IgD-negative memory B cell (primary cell): ENCODE measurements around the gene EEF1E1. TPM values are rescaled to one million over a fixed set of nuclear protein-coding genes. Genes with fewer than 3 reads are reported as not detected.

Source experiments
- H3K27ac Mint-ChIP-seq, 3 donors: one replicate each; pipeline ENCODE4 v1.8.0; 2020 to 2022; ENCODE audit warnings: mild to moderate bottlenecking in 3 of 3, mixed read lengths in 3 of 3, moderate library complexity in 1 of 3
- H3K27me3 Mint-ChIP-seq: one replicate; pipeline ENCODE4 v1.8.0; 2021; ENCODE audit warnings: mixed read lengths
- H3K36me3 Mint-ChIP-seq: one replicate; pipeline ENCODE4 v1.8.0; 2020; ENCODE audit warnings: mild to moderate bottlenecking, mixed read lengths
- H3K4me1 Mint-ChIP-seq, 3 donors: one replicate each; pipeline ENCODE4 v1.8.0; 2020 to 2022; ENCODE audit warnings: mixed read lengths in 3 of 3, mild to moderate bottlenecking in 1 of 3
- H3K4me3 Mint-ChIP-seq, 4 donors: one replicate each; pipeline ENCODE4 v1.8.0; 2020 to 2022; ENCODE audit warnings: mild to moderate bottlenecking in 4 of 4, mixed read lengths in 4 of 4, moderate library complexity in 3 of 4
- H3K9me3 Mint-ChIP-seq, 3 donors: one replicate each; pipeline ENCODE4 v1.8.0; 2020 to 2021; ENCODE audit warnings: mixed read lengths in 3 of 3, mild to moderate bottlenecking in 1 of 3
- polyA plus RNA-seq: library from polyadenylated mRNA; unstranded; fragments of 300-500 nt; fragmentation: Illumina TruSeq; gene quantifications from one replicate; pipeline ENCODE4 v1.2.3, GENCODE V29; 2021

The EEF1E1 gene
- polyA plus RNA-seq, 1 donor from 2014 or later, result 54.9 TPM

DNA sequence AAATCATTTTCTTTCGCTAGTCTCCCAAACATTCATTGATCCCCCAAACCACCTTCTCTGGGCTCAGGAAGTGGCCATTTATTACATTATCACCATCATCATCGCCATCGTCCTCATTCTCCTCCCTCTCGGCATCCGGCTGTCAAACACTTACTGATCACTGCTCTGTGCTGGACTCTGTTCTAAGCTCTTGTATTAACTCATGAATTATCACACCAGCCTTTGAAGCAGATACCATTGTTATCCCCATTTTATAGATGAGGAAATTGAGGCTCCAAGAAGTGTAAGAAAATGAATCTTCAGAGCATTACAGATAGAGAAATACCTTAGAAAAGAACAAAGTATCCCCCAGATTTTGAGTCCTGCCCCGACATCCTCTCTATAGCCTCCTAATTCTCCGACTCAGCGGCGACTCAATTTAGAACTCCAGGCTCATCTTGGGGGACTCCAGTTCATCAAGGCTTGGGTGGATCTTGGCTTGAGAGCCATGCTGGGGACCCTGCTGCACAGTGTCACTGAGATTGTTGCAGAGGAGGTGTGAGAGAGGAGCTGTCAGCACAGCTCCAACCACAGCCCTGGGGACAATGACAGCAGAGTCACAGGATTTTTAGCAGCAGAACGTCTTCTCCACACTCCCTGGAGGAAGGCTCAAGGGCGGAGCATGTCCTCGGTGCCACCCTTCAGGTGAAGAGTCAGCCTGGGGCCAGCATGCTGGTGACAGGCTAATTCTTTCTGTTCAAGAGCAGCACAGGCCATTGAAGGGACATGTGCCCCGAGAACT lies 6.6 kb upstream of the EEF1E1 start:
- Mint-ChIP-seq H3K27ac (peak overlapping the region in 1 of 3 donors; percentile 16), H3K4me1 (peaks cover 0 to 2% (median 1%) of the 10 kb centered on the region in 3 donors), H3K4me3 (peak overlapping the region in 1 of 4 donors; percentile 56), H3K36me3 (peaks cover 2% of the 10 kb centered on the region), H3K9me3 (peaks cover 0 to 2% (median 0%) of the 10 kb centered on the region in 3 donors), H3K27me3 (peaks cover 16% of the 10 kb centered on the region)

DNA sequence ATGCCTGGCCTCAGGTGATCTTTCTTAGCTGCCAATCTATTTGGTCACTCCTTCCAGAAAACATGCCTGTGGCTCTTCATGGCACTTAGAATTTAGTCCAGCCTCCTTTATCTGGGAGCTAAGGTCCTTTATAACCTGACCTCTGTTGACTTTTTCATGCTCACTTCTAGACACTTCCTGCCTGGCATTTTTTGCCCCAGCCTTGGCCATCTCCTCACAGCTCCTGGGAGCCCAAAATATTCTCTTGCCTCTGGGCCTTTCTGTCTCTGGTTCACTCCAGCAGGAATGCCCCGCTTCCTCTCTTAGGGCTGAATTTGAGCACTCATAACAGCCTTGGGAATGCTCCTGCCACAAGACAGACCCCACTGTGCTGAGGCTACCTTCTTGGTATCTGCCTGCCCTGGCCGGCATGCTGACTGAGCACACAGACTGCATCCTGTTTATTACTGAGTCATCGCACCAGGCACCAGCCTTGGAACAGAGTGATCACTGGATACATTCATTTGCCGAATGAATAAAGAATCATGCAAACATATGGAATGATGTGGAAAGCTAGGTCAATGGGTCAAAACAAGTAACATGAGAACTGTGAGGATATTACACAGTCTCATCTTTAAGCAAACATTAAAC lies 5.8 kb upstream of the EEF1E1 start:
- H3K9me3 Mint-ChIP-seq, result peaks cover 0 to 2% (median 0%) of the 10 kb centered on the region in 3 donors
- H3K27me3 Mint-ChIP-seq, result peaks cover 16% of the 10 kb centered on the region
- peaks cover 0 to 2% (median 1%) of the 10 kb centered on the region in 3 donors for H3K4me1 Mint-ChIP-seq
- no peak overlapping the region for H3K4me3 Mint-ChIP-seq
- H3K36me3 Mint-ChIP-seq, result peaks cover 2% of the 10 kb centered on the region
- H3K27ac Mint-ChIP-seq, result no peak overlapping the region

DNA sequence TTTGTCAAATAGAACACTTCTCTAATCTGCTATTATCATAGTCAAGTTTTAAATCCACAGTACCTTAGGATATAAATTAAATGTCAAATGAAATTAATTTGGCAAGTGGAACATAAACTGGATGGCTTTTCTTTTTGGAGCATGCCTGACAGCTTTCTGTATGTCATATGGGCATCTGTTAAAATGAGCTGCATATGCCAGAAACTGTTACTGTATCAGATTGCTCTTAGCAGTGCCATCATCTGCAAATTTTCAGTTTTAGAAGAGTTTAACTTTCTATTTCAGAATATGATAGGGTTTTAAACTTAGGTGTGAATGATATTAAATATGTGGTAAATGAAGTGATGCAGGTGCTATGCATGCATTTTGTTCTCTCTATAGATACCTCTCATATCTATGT lies 3.4 kb upstream of the EEF1E1 start:
- peaks cover 2% of the 10 kb centered on the region for H3K36me3 Mint-ChIP-seq
- H3K9me3 Mint-ChIP-seq, result peaks cover 0 to 2% (median 0%) of the 10 kb centered on the region in 3 donors
- no peak overlapping the region for H3K4me3 Mint-ChIP-seq
- peaks cover 10 to 16% (median 12%) of the 10 kb centered on the region in 3 donors for H3K4me1 Mint-ChIP-seq
- no peak overlapping the region for H3K27ac Mint-ChIP-seq
- peaks cover 16% of the 10 kb centered on the region for H3K27me3 Mint-ChIP-seq

DNA sequence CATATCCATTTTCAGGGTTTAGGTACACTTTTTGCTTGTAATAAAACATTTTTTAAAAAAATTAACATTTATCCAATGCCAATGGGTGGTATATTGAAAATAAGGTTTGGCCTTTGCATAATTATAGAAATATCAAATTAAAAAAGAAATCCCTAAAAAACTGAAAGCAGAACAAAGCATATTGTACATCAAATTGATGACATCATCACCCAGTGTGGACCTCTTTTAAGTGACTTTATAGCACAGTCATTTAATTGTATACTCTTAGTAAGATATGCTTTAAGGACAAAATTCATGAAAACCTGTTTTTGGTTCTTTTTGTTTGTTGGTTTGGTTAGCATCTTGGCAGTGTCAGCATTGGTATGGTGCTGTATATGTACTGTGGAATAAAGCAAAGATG lies 1.4 kb upstream of the EEF1E1 start:
- H3K4me3 Mint-ChIP-seq, result peak overlapping the region in 1 of 4 donors; percentile 36
- peaks cover 11% of the 10 kb centered on the region for H3K27me3 Mint-ChIP-seq
- peaks cover 0 to 2% (median 0%) of the 10 kb centered on the region in 3 donors for H3K9me3 Mint-ChIP-seq
- H3K36me3 Mint-ChIP-seq, result peaks cover 2% of the 10 kb centered on the region
- H3K27ac Mint-ChIP-seq, result no peak overlapping the region
- H3K4me1 Mint-ChIP-seq, result peaks cover 21 to 23% (median 21%) of the 10 kb centered on the region in 3 donors

DNA sequence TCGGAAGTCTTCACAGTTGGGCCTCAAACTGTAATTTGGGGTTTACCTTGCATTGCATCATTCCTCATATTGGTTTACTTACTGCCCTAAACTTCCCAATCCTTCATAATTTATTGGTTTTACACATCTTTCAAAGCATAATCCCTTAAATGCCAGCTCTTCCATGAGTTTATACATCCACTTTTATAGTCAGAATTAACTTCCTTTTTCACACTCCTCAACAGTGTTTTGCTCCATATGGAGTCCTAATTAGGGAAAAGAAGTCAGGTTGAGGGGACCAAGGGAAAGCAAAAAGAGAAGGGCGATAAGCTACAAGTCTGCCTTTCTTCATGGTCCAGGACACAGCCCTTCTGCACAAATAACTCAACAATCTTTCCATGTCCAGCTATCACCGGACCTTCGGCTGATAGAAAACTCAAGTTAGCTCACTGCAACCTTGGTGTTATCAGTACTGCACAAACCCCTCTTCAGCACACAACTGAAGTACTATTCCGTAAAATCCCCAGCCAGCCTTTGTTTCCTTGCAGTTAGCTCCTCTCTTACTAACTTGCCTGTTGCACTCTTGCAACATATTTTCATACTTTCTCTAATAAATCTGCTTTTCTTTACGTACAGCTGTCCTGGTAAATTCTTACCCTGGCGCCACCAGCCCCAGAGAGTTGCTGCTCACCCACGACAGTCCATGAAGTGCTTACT lies 2.0 kb downstream of the EEF1E1 start:
- Mint-ChIP-seq H3K4me1 (peaks cover 20 to 26% (median 23%) of the 10 kb centered on the region in 3 donors), H3K4me3 (peak overlapping the region in 2 of 4 donors; percentile 12 to 33), H3K27me3 (peaks cover 2% of the 10 kb centered on the region), H3K27ac (no peak overlapping the region), H3K9me3 (no peaks in the 10 kb centered on the region), H3K36me3 (peaks cover 5% of the 10 kb centered on the region)

DNA sequence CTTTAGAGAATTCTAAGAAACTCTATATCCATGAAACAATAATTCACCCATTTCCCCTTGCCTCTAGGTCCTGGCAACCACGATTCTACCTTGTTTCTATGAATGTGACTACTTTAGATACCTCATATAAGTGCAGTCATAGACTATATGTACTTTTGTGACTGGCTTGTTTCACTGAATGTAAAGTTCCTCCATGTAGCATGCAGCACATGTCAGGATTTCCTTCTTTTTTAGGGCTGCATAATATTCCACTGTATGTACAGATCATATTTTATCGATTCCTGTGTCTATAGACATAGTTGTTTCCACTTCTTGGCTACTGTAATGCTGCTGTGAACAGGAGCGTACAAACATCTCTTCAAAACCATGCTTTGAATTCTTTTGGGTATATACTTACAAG lies 11.7 kb downstream of the EEF1E1 start:
- no peaks in the 10 kb centered on the region for H3K27me3 Mint-ChIP-seq
- H3K36me3 Mint-ChIP-seq, result peaks cover 36% of the 10 kb centered on the region
- peaks cover 0 to 5% (median 3%) of the 10 kb centered on the region in 3 donors for H3K4me1 Mint-ChIP-seq
- H3K4me3 Mint-ChIP-seq, result no peak overlapping the region
- peaks cover 0 to 6% (median 3%) of the 10 kb centered on the region in 3 donors for H3K9me3 Mint-ChIP-seq
- no peak overlapping the region for H3K27ac Mint-ChIP-seq

DNA sequence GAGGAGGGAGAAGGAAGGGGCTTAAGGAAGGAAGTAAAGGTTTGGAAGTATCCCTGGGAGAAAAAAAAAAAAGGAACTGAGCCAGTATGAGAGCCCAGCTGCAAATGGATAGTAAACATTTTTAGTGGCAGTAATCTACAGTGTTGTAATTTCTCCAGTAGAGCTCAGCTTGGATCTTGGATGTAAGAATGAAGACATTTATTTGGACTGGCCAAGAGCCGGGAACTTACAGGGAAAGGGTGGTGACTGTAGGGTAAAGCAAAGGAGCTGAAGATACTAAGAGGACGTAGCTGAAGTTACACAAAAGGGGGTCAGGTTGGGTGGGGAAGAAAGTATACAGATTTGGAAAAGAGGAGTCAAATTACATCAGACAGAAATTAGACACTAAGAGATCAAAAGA lies 13.5 kb downstream of the EEF1E1 start:
- no peak overlapping the region for H3K27ac Mint-ChIP-seq
- peaks cover 0 to 5% (median 3%) of the 10 kb centered on the region in 3 donors for H3K4me1 Mint-ChIP-seq
- H3K4me3 Mint-ChIP-seq, result no peak overlapping the region
- H3K27me3 Mint-ChIP-seq, result no peaks in the 10 kb centered on the region
- H3K36me3 Mint-ChIP-seq, result peaks cover 28% of the 10 kb centered on the region
- peaks cover 0 to 6% (median 3%) of the 10 kb centered on the region in 3 donors for H3K9me3 Mint-ChIP-seq

DNA sequence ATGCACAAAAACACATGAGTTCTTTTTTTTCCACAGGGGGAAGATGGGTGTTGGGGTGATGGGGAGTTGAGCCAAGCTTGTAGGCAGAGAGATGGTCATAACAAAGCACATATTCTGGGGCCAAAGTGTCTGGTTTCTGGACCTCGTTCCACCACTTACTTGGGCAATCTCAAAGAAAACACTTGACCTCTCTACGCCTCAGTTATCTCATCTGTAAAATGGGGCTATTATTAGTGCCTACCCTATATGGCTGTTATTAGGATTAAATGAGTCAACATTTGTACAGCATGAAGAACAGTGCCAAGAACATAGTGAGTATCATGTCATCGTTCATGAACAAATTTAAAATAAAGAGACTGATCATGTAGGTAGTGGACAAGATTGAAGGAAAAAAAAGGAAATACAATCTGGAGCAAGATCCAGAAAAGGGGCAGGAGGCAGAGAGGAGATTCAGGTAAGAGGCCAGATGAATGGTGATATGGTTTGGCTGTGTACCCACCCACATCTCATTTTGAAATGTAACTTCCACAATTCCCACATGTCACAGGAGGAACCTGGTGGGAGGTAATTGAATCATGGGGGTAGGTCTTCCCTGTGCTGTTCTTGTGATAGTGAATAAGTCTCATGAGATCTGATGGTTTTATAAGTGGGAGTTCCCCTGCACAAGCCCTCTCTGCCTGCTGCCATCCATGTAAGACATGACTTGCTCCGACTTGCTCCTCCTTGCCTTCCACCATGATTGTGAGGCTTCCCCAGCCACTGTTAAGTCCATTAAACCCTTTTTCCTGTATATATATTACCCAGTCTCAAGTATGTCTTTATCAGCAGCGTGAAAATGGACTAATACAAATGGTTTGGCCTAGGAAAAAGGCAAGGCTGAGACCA lies 14.2 kb downstream of the EEF1E1 start:
- H3K9me3 Mint-ChIP-seq, result peaks cover 0 to 6% (median 3%) of the 10 kb centered on the region in 3 donors
- H3K4me1 Mint-ChIP-seq, result peaks cover 0 to 5% (median 3%) of the 10 kb centered on the region in 3 donors
- H3K4me3 Mint-ChIP-seq, result no peak overlapping the region
- H3K36me3 Mint-ChIP-seq, result peaks cover 28% of the 10 kb centered on the region
- no peaks in the 10 kb centered on the region for H3K27me3 Mint-ChIP-seq
- no peak overlapping the region for H3K27ac Mint-ChIP-seq

DNA sequence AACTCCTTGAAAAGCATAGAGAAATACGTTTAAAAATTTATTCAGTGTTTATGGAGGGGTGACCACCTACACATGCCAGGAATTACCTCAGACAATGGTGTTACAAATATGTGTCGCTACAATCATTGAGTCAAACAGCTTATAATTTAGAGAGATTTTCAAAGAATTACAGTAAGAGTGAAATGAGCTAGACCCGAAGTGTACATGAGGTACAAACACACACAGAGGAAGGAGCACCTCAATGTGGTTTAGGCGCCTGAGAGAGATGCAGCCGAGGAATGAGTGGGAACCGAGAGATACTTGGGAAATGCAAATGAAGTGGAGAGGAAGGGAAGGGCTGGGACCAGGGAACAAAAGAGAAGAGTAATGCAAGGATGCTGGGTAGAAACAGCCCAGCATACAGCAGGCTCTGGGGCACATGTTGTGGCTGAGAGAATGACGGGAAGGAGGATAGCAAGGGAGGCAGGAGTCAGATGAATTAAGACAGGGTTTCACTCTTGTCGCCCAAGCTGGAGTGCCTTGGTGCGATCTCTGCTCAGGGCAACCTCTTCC lies 15.5 kb downstream of the EEF1E1 start:
- Mint-ChIP-seq H3K4me1 (peaks cover 0 to 5% (median 0%) of the 10 kb centered on the region in 3 donors), H3K27ac (no peak overlapping the region), H3K36me3 (peaks cover 29% of the 10 kb centered on the region), H3K9me3 (peaks cover 0 to 6% (median 3%) of the 10 kb centered on the region in 3 donors), H3K4me3 (no peak overlapping the region), H3K27me3 (no peaks in the 10 kb centered on the region)

DNA sequence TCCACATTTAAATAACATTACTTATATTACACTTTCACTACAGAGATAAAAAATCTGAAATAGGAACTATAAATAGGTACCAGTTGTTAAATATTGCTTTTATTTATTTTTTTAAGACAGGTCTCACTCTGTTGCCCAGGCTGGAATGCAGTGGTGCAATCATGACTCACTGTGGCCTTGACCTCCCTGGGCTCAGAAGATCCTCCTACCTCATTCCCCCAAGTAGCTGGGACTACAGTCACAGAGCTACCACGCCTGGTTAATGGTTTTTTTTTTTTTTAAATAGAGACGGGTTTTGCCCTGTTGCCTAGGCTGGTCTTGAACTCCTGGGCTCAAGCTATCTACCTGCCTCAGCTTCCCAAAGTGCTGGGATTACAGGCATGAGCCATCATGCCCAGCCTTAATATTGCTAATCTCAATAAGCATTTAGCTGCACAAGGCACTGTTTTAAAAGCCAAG lies 17.3 kb downstream of the EEF1E1 start:
- no peak overlapping the region for H3K4me3 Mint-ChIP-seq
- no peaks in the 10 kb centered on the region for H3K27me3 Mint-ChIP-seq
- no peak overlapping the region for H3K27ac Mint-ChIP-seq
- H3K36me3 Mint-ChIP-seq, result peaks cover 25% of the 10 kb centered on the region
- H3K9me3 Mint-ChIP-seq, result peaks cover 0 to 3% (median 0%) of the 10 kb centered on the region in 3 donors
- peaks cover 0 to 5% (median 0%) of the 10 kb centered on the region in 3 donors for H3K4me1 Mint-ChIP-seq

DNA sequence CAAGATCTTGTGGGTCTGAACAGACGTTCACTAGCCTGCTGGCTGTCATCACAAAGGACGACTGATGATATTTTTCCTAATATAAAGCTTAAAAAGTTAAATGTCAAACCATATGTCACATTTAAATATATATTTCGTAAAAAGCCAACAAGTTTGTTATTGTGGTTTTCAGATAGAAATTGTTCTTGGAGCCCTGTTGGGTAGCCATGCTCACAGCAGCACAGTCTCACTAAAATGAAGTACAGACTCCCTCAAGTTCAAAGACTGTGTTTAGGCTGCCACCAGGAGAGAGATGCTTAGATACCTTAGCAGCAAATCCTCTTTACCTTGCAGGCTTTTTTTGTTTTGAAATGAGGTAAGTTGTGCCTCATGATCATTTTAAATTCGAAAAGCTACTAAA lies 17.8 kb downstream of the EEF1E1 start:
- Mint-ChIP-seq H3K4me3 (no peak overlapping the region), H3K36me3 (peaks cover 24% of the 10 kb centered on the region), H3K9me3 (peaks cover 0 to 3% (median 0%) of the 10 kb centered on the region in 3 donors), H3K4me1 (peaks cover 0 to 5% (median 0%) of the 10 kb centered on the region in 3 donors), H3K27ac (no peak overlapping the region), H3K27me3 (no peaks in the 10 kb centered on the region)

DNA sequence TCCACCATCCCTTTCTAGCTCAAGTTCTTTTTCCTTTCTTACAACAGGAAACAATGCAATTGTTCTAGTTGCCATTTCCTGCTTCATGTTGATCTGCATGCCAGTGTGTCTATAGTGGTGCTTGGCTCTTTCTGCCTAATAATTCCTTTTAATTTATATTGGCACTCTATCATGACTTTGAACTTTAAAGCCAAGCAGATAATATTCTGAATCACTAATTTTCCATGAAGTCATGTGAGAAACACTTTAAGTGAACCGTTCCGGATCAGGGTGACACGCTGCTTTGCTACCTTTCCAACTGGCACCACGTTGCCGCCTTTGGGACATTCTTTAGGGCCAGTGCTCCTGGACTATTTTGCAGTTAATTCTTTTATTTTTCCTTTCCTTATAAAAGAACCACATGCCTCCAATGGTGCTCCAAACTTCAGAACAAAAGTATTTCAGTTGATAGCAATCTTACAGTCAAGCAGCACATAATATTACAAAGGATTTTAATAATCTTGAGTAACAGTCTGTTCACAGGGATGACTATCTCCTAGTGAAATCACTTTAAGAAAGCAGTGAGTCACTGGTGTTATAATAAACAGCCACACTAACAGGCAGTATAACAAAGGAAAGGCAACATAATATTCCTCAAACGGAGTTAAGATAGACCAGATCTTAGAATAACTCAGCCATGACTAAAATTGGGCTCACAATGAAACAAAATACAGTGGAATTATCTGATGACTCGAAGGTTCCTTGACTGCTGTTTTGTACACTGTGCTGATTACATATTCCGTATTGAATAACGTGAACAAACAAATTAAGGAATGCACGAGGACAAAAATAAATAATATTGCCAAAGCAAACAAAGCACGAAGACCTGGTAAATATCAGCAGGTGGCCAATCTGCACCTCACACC lies 19.1 kb downstream of the EEF1E1 start:
- no peaks in the 10 kb centered on the region for H3K9me3 Mint-ChIP-seq

DNA sequence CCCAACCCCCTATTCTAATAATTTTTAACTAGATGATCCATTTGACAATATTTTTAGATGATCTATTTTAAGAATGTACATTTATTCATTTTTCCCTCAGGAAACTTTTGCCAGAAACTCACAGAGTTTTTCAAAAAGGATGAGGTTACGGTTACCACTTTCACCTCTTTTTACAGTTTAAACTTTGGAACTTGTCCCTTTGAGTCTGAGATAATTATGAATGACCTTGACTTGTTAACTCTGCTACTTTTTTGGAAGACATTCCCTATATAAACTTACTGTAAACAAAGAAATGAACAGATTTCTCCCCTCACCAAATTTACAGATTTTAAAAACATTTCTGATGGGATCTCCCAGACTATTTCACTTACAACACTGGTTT lies 19.8 kb downstream of the EEF1E1 start:
- Mint-ChIP-seq H3K27ac (no peak overlapping the region), H3K27me3 (no peaks in the 10 kb centered on the region), H3K9me3 (no peaks in the 10 kb centered on the region), H3K4me1 (peaks cover 0 to 4% (median 0%) of the 10 kb centered on the region in 3 donors), H3K4me3 (no peak overlapping the region), H3K36me3 (peaks cover 12% of the 10 kb centered on the region)

More for the DNA sequence above, 19.1 kb downstream of the EEF1E1 start:
- Mint-ChIP-seq H3K4me3 (no peak overlapping the region), H3K36me3 (peaks cover 16% of the 10 kb centered on the region), H3K4me1 (peaks cover 0 to 5% (median 0%) of the 10 kb centered on the region in 3 donors), H3K27me3 (no peaks in the 10 kb centered on the region), H3K27ac (no peak overlapping the region)
